GM10266 (cell line): Measurements from ENCODE around the gene OTOP2.
"Not testable (repeated sequence)": the region's sequence is repeated elsewhere in the genome, so short reads cannot be mapped to it uniquely, and the experiment has no call there.

Experiments
- DNase-seq: peaks from one replicate; pipeline ENCODE4 v3.0.0; 2012; ENCODE audit errors: extremely low spot score
- CTCF ChIP-seq: IDR thresholded peaks from 2 replicates; pipeline ENCODE4 v1.5.1; 2012; ENCODE audit warnings: mild to moderate bottlenecking, low read depth; ENCODE audit not compliant: control insufficient read depth, insufficient read depth; ENCODE audit errors: missing control alignments

The OTOP2 gene

GRCh38 chr17:74978240-74978639, 54.2 kb downstream of the OTOP2 start:
- no peak for DNase-seq
- no peak for TF ChIP-seq CTCF

- no peak for DNase-seq
- TF ChIP-seq CTCF, result no peak
Measured at GRCh38 chr17:74979408-74980146, 55.5 kb downstream of the OTOP2 start.

- no peak for DNase-seq
- no peak for TF ChIP-seq CTCF
Measured at GRCh38 chr17:74981318-74981978, 57.4 kb downstream of the OTOP2 start.

- no peak for TF ChIP-seq CTCF
- peak; percentile 79 for DNase-seq
Measured at GRCh38 chr17:74981979-74982662, 58.0 kb downstream of the OTOP2 start.

- not testable (repeated sequence) for DNase-seq
Measured at GRCh38 chr17:74982663-74983313, 58.7 kb downstream of the OTOP2 start.
